ENCODE results near the gene OR6N2. TPM values are rescaled to one million over a fixed set of nuclear protein-coding genes. Genes with fewer than 3 reads are reported as not detected.

The OR6N2 gene
- total RNA-seq, 1 donor from 2014 or later, result not detected

DNA sequence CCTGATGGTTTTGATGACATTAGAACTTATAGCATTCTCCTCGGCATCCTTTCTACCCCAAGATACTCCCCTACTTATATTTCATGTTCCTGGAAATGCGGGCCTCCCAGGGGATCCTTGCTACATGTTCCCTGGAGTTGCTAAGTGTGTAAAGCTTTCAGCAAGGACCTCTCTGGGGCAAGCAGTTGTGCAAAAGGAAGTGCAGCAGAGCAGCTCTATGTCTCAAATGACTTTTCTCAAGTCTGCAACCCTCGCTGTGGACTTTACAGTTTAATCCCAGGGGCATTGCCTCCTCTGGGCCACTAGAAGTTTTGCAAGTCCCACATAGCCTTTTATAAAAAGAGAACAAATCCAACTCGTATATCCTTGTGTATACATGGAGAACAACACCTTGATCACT lies 29.3 kb upstream of the OR6N2 start:
- no peak overlapping the region for H3K4me3 Mint-ChIP-seq (ENCODE audit: unreplicated experiment)
- no peak overlapping the region for H3K27ac Mint-ChIP-seq (ENCODE audit: unreplicated experiment)
- no peaks in the 10 kb centered on the region for H3K9me3 Mint-ChIP-seq (ENCODE audit: unreplicated experiment)
- no peaks in the 10 kb centered on the region for H3K27me3 Mint-ChIP-seq (ENCODE audit: unreplicated experiment)
- DNase-seq (ENCODE audit: extremely low spot score, unreplicated experiment), result no peak
- TF ChIP-seq, protein P1, sequence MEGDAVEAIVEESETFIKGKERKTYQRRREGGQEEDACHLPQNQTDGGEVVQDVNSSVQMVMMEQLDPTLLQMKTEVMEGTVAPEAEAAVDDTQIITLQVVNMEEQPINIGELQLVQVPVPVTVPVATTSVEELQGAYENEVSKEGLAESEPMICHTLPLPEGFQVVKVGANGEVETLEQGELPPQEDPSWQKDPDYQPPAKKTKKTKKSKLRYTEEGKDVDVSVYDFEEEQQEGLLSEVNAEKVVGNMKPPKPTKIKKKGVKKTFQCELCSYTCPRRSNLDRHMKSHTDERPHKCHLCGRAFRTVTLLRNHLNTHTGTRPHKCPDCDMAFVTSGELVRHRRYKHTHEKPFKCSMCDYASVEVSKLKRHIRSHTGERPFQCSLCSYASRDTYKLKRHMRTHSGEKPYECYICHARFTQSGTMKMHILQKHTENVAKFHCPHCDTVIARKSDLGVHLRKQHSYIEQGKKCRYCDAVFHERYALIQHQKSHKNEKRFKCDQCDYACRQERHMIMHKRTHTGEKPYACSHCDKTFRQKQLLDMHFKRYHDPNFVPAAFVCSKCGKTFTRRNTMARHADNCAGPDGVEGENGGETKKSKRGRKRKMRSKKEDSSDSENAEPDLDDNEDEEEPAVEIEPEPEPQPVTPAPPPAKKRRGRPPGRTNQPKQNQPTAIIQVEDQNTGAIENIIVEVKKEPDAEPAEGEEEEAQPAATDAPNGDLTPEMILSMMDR (IDR thresholded peaks at IDR 0.05), result no peak
- H3K4me1 Mint-ChIP-seq (ENCODE audit: unreplicated experiment), result no peaks in the 10 kb centered on the region
- H3K36me3 Mint-ChIP-seq (ENCODE audit: unreplicated experiment), result no peaks in the 10 kb centered on the region

DNA sequence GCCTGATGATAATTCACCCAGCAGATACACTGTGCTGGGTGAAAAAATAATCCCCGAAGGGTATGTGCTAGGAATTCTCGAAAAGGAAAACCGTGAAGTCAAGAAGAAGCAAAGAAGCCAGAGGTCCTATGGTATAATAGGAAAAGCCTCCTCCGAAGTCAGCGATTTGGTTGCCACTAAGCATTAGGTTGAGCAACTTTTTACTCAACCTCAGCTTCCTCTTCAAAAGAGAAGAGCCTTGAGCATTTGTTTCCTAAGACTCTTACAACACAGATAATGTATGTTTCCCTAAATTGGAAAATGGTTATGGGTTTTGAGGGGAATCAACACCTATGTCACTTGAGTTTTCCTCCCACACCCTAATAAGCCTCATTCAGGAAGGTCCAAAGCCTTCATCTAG lies 28.9 kb upstream of the OR6N2 start:
- no peak overlapping the region for H3K27ac Mint-ChIP-seq (ENCODE audit: unreplicated experiment)
- H3K9me3 Mint-ChIP-seq (ENCODE audit: unreplicated experiment), result no peaks in the 10 kb centered on the region
- H3K4me1 Mint-ChIP-seq (ENCODE audit: unreplicated experiment), result no peaks in the 10 kb centered on the region
- H3K4me3 Mint-ChIP-seq (ENCODE audit: unreplicated experiment), result no peak overlapping the region
- no peaks in the 10 kb centered on the region for H3K36me3 Mint-ChIP-seq (ENCODE audit: unreplicated experiment)
- TF ChIP-seq, protein P1 (IDR thresholded peaks at IDR 0.05), result no peak
- DNase-seq (ENCODE audit: extremely low spot score, unreplicated experiment), result no peak
- no peaks in the 10 kb centered on the region for H3K27me3 Mint-ChIP-seq (ENCODE audit: unreplicated experiment)

DNA sequence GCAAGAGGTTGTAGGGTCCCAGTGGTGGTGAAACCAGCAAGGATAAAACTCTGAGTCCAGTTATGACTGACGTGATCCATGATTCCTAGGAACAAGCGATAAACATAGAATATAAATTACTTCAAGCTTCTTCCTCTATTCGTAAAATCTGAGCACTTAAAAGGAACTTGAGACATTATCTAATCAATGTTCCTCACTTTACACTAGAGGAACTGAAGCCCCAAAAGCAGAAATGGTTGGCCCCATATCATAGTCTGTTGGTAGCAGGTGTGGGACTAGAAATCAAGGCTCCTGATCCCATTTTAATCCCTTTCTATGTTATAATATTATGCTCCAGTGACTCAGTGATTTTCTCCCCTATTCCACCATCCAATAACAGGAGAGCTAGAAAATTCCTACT lies 28.3 kb upstream of the OR6N2 start:
- H3K36me3 Mint-ChIP-seq (ENCODE audit: unreplicated experiment), result no peaks in the 10 kb centered on the region
- TF ChIP-seq, protein P1 (IDR thresholded peaks at IDR 0.05), result no peak
- H3K9me3 Mint-ChIP-seq (ENCODE audit: unreplicated experiment), result no peaks in the 10 kb centered on the region
- H3K27ac Mint-ChIP-seq (ENCODE audit: unreplicated experiment), result no peak overlapping the region
- no peak overlapping the region for H3K4me3 Mint-ChIP-seq (ENCODE audit: unreplicated experiment)
- H3K4me1 Mint-ChIP-seq (ENCODE audit: unreplicated experiment), result no peaks in the 10 kb centered on the region
- DNase-seq (ENCODE audit: extremely low spot score, unreplicated experiment), result no peak
- H3K27me3 Mint-ChIP-seq (ENCODE audit: unreplicated experiment), result no peaks in the 10 kb centered on the region

DNA sequence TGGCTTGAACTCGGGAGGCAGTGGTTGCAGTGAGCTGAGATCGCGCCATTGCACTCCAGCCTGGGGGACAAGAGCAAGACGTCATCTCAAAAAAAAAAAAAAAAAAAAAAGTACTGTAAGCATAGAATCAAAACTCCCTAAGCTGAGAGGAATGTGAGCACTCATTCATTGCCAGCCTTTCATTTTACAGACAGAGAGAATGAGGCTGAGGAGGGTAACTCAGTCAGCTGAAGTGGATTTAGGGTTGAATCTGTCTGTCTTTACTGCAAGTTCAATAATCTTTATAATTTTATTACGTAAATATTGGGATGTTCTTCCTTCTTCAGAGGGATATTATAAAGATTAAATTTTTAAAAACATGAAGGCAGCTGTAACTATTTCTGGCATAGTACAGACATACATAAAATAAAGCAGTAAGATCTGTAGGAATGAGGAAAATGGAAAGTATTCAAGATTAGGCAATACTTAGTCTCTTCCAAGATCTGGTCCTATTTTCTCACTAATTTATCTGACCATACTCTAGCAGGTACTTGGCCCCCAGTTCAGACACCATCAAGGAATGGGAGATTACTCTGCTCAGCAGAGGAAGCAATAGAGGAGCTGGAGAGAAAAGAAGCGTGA lies 26.0 kb upstream of the OR6N2 start:
- no peak overlapping the region for H3K4me3 Mint-ChIP-seq (ENCODE audit: unreplicated experiment)
- no peaks in the 10 kb centered on the region for H3K9me3 Mint-ChIP-seq (ENCODE audit: unreplicated experiment)
- no peak overlapping the region for H3K27ac Mint-ChIP-seq (ENCODE audit: unreplicated experiment)
- no peaks in the 10 kb centered on the region for H3K4me1 Mint-ChIP-seq (ENCODE audit: unreplicated experiment)
- no peak for DNase-seq (ENCODE audit: extremely low spot score, unreplicated experiment)
- TF ChIP-seq, protein P1 (IDR thresholded peaks at IDR 0.05), result no peak
- no peaks in the 10 kb centered on the region for H3K36me3 Mint-ChIP-seq (ENCODE audit: unreplicated experiment)
- no peaks in the 10 kb centered on the region for H3K27me3 Mint-ChIP-seq (ENCODE audit: unreplicated experiment)

DNA sequence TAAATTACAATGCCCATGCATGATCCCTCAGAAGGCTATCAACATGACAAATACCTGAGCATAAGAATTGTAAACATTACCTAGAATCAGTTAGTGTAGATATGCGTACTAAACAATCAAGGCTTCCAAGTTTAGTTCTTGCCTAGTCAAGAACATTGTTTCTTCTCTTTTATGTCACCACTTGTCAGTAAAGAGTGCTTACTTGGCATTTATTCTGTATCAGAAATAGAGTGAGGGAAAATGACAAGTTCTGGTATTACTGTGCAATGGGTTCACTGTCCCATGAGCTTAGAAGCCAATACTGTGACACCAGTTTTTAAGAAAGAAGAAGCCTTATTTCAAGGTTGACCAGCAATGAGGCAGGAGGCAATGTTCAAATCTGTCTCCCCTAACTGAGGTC lies 22.7 kb upstream of the OR6N2 start:
- Mint-ChIP-seq H3K4me3 (ENCODE audit: unreplicated experiment) (no peak overlapping the region), H3K27ac (ENCODE audit: unreplicated experiment) (no peak overlapping the region), H3K4me1 (ENCODE audit: unreplicated experiment) (no peaks in the 10 kb centered on the region), H3K9me3 (ENCODE audit: unreplicated experiment) (no peaks in the 10 kb centered on the region), H3K27me3 (ENCODE audit: unreplicated experiment) (no peaks in the 10 kb centered on the region), H3K36me3 (ENCODE audit: unreplicated experiment) (no peaks in the 10 kb centered on the region)
- TF ChIP-seq, protein P1 (IDR thresholded peaks at IDR 0.05), result no peak
- DNase-seq (ENCODE audit: extremely low spot score, unreplicated experiment), result no peak
